ACC112 (cell line): Measurements from ENCODE around the gene SPAG9.

Source experiments
- H2AFZ ChIP-seq: fragments of 200-600 bp; sonication (generic); one replicate; pipeline ENCODE4 v1.6.0; 2017; ENCODE audit warnings: antibody characterized with exemption, low read length; ENCODE audit not compliant: unreplicated experiment
- H3K27ac ChIP-seq: fragments of 200-600 bp; sonication (generic); 2 replicates; pipeline ENCODE4 v1.5.1; 2014; ENCODE audit warnings: low read depth, mild to moderate bottlenecking, antibody characterized with exemption, low read length, moderate library complexity
- H3K27me3 ChIP-seq: fragments of 200-600 bp; sonication (generic); 2 replicates; pipeline ENCODE4 v1.6.1; 2014; ENCODE audit warnings: mild to moderate bottlenecking, antibody characterized with exemption, low read length, moderate library complexity, mixed read lengths; ENCODE audit not compliant: insufficient read depth
- H3K36me3 ChIP-seq: fragments of 200-600 bp; sonication (generic); 2 replicates; pipeline ENCODE4 v1.6.1; 2016; ENCODE audit warnings: mild to moderate bottlenecking, antibody characterized with exemption, low read length, moderate library complexity, mixed read lengths; ENCODE audit not compliant: insufficient read depth
- H3K4me1 ChIP-seq: fragments of 200-600 bp; sonication (generic); one replicate; pipeline ENCODE4 v1.6.1; 2016; ENCODE audit warnings: low read length, mixed read lengths; ENCODE audit not compliant: insufficient read depth, unreplicated experiment, control insufficient read depth
- H3K4me3 ChIP-seq: fragments of 200-600 bp; sonication (generic); 2 replicates; pipeline ENCODE4 v1.5.1; 2014; ENCODE audit warnings: mild to moderate bottlenecking, low read depth, low read length
- H3K79me2 ChIP-seq: fragments of 200-600 bp; sonication (generic); one replicate; pipeline ENCODE4 v1.6.0; 2016; ENCODE audit warnings: low read length; ENCODE audit not compliant: control insufficient read depth, unreplicated experiment, insufficient read depth

Gene SPAG9

DNA sequence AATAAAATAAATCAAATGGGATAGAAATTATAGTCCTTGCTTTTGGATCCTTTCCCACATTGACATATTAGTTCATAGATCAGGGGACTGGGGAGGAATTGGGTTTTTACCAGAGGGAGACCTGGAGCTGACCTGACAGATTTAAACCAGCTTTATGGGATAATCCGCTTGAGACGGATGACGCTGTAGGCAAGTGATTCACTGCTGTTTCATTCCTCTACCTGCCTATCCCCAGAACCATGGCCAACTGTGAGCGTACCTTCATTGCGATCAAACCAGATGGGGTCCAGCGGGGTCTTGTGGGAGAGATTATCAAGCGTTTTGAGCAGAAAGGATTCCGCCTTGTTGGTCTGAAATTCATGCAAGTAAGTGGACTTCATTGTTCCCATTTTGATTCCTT, 34.7 kb upstream of the SPAG9 start:
- Histone ChIP-seq H2AFZ (no peak overlapping the region), H3K79me2 (peaks cover 51% of the 10 kb centered on the region), H3K36me3 (peaks cover 17% of the 10 kb centered on the region), H3K27ac (no peak overlapping the region), H3K27me3 (no peaks in the 10 kb centered on the region), H3K4me3 (peak overlapping the region; percentile 82; the same call in 1 of the 2 replicates), H3K4me1 (peaks cover 15% of the 10 kb centered on the region)

DNA sequence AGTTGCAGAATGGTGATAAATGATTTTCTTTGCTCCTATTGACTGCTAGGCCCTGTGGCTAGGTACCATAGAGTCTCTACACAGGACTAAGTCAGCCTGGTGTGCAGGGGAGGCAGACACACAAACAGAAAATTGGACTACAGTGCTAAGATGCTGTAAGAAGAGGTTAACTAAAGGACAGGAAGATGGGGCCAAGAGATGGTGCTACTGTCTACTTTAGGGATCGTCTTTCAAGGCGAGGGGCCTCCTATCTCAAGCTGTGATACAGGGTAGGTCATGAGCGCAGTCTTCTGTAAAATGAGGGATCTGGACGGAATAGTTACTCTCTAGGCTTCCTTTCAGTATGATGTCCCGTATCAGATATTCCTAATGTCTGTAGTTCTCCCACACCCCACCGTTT, 33.5 kb upstream of the SPAG9 start:
- Histone ChIP-seq H3K36me3 (peaks cover 17% of the 10 kb centered on the region), H2AFZ (peak overlapping the region; percentile 49), H3K27me3 (no peaks in the 10 kb centered on the region), H3K4me1 (peaks cover 15% of the 10 kb centered on the region), H3K27ac (peak overlapping the region; percentile 44), H3K79me2 (peaks cover 50% of the 10 kb centered on the region), H3K4me3 (peak overlapping the region; percentile 82)

DNA sequence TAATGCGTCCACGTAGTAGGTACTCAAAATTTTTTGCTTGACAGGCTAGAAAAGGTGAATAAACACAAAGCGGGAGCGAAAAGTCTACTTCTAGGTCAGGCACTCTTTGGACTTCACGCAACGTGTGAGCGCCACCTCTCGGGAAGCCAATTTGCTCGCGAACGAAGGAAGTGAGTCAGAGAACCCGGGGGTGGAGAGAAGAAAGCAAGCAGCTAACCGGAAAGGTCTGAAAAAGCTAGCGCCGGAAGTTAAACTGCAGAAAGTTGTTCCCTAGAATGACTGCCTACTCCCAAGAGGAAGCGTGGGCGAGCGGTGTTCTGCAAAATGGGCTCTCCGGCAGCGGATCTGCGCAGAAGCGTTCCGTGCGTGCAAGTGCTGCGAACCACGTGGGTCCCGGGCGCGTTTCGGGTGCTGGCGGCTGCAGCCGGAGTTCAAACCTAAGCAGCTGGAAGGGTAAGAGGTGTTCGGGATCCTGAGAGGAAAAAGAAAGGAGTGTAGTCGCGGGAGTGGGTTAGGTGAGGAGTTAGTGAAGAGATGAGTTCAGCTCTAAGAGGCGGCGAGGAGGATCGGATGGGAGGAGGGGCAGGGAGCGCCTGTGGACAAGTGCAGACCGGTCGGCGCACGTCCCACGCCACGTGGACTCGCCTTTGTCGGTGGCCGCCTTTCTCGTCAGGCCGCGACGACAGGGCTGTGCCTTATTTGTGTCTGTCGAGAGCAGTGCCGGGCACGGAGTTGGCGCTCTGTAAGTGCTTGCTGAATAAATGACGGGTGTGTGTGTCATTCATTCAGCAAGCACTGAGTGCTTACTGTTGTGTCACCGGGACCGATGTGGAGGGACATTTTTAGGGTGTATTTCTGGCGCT, 32.8 kb upstream of the SPAG9 start, which contains the start of gene NME1:
Gene NME1, plus strand, starts transcription at position 350 of the 863 bp plus-strand sequence. CDS start 2,096 bp downstream, outside the sequence.
- peak within 1 kb of the TSS; percentile 82 for H3K4me3 ChIP-seq
- no peaks in the 10 kb centered on the region for H3K27me3 ChIP-seq
- H3K27ac ChIP-seq, result peak within 1 kb of the TSS; percentile 60
- peaks cover 15% of the 10 kb centered on the region for H3K4me1 ChIP-seq
- peaks cover 43% of the 10 kb centered on the region for H3K79me2 ChIP-seq
- peak within 1 kb of the TSS; percentile 93 for H2AFZ ChIP-seq
- H3K36me3 ChIP-seq, result peaks cover 12% of the 10 kb centered on the region

DNA sequence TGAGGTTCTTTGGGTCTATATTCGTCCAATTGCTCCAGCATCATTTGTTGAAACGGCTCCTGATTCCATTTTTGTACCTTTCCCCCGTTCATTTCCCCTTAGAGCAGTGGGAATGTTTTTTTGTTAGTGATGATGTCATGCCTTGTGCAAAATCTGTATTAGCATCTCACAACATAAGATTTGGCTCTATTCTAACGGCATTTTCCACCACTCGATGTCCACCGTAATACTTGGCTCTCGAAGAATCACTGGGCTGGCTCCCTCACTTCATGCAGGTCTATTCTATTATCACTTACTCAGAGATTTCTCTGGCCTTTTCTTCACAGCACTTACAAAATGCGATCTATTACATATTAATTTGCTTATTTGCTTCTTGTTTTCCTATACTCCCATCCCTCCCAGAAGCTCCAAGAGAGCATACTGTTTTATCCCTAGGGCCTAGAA, 32.1 kb upstream of the SPAG9 start:
- Histone ChIP-seq H2AFZ (peak overlapping the region; percentile 93), H3K79me2 (peaks cover 40% of the 10 kb centered on the region), H3K4me3 (peak overlapping the region; percentile 82), H3K36me3 (peaks cover 12% of the 10 kb centered on the region), H3K27ac (peak overlapping the region; percentile 60), H3K27me3 (no peaks in the 10 kb centered on the region), H3K4me1 (peaks cover 15% of the 10 kb centered on the region)

DNA sequence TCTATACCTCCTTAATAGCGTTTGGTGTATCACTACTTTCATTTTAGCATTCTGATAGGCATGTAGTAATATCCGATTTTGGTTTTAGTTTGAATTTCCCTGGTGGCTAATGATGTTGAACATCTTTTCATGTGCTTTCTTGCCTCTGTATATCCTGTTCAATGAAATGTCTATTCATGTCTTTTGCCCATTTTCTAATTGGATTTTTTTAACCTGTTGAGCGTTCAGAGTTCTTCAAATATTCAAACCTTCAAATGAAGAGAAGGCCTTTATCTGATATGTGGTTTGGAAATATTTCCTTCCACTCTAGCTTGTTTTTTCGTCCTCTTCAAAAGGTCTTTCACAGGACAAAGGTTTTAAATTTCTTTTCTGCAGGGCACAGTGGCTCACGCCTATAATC, 30.3 kb upstream of the SPAG9 start:
- no peak overlapping the region for H2AFZ ChIP-seq
- H3K27ac ChIP-seq, result no peak overlapping the region
- peaks cover 28% of the 10 kb centered on the region for H3K4me1 ChIP-seq

DNA sequence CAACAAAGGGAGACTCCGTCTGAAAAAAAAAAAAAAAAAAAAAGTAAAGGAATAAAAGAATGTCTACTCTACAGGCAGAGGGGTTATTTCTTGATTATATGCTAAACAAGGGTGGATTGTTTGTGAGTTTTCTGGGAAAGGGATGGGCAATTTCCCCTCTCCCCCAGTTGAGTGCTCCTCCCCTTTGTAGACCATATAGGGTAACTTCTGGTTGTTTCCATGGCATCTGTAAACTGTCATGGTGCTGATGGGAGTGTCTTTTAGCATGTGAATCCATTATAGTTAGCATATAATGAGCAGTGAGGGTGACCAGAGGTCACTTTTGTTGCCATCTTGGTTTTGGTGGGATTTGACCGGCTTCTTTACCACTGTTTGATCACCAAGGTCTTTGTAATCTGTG, 28.5 kb upstream of the SPAG9 start:
- Histone ChIP-seq H3K27ac (no peak overlapping the region), H3K27me3 (no peaks in the 10 kb centered on the region), H3K4me3 (no peak overlapping the region), H3K4me1 (peaks cover 20% of the 10 kb centered on the region), H3K36me3 (no peaks in the 10 kb centered on the region), H2AFZ (no peak overlapping the region), H3K79me2 (peaks cover 8% of the 10 kb centered on the region)

More for the DNA sequence above, 30.3 kb upstream of the SPAG9 start:
- peaks cover 4% of the 10 kb centered on the region; the same call in 1 of the 2 replicates for H3K36me3 ChIP-seq
- no peak overlapping the region for H3K4me3 ChIP-seq
- no peaks in the 10 kb centered on the region for H3K27me3 ChIP-seq
- H3K79me2 ChIP-seq, result peaks cover 25% of the 10 kb centered on the region

DNA sequence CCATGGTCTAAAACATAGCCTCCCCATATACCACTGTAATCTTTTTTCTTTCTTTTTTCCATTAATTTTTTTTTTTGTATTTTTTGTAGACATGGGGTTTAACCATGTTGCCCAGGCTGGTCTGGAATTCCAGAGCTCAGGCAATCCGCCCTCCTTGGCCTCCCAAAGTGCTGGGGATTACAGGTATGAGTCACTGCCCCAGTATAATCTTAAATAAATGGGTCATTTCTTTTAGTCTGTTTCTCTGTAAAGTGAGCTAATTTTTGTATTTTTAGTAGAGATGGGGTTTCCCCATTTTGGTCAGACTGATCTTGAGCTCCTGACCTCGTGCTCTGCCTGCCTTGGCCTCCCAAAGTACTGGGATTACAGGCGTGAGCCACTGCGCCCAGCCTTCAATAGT, 27.0 kb upstream of the SPAG9 start:
- Histone ChIP-seq H3K79me2 (no peaks in the 10 kb centered on the region), H3K36me3 (no peaks in the 10 kb centered on the region), H3K4me1 (peaks cover 17% of the 10 kb centered on the region), H2AFZ (no peak overlapping the region), H3K27me3 (no peaks in the 10 kb centered on the region), H3K27ac (no peak overlapping the region; the same call in 1 of the 2 replicates), H3K4me3 (no peak overlapping the region)

DNA sequence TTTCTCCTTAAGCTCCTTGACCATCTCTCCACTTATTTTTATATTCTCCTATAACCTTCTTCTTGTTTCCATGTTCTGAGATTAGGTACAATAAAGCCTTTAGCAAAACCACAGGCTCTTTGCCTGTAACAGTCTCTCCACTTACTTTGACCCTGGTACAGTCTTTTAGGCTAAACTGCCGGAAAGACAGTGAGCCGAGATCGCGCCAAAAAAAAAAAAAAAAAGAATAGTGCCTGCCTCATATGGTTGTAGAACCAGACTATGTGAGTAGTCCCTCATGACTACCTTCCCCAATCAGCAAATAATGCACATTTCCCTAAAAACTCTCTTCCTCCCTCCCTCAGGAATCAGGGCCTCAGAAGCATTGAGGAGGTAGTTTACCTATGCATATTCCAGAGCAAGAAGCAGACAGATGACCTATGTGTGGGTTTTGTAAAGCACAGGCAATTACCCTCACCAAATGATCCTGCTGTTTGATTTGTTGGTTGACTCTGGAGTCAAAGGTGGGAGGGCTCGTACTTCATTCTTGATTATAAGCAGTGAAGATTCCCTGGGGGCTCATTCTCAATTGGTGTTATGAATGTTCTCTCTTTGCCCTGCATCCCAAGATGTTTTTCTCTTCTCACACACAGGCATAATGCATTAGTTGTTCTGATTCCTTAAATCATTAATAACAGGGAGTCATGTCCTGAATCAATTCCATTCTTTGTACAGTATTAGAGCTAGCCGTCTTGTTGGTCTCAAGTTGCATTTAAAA, 23.8 kb upstream of the SPAG9 start:
- Histone ChIP-seq H3K79me2 (no peaks in the 10 kb centered on the region), H2AFZ (no peak overlapping the region), H3K36me3 (no peaks in the 10 kb centered on the region), H3K27ac (no peak overlapping the region), H3K27me3 (no peaks in the 10 kb centered on the region), H3K4me1 (peaks cover 13% of the 10 kb centered on the region), H3K4me3 (no peak overlapping the region)

DNA sequence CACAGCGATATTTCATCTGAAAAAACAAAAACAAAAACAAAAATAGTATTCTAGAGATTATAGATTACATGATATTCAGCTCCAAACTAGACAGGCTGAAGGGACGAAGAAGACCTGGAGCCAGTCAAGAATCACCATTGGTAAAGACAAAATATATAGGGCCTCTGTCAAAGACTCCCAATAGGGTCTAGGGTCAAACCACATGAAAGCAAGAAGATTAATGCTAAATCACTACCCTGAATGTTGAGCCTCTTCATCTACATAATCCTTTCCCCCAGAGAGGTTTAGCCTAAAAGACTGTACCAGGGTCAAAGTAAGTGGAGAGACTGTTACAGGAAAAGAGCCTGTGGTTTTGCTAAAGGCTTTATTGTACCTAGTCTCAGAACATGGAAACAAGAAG, 21.9 kb upstream of the SPAG9 start:
- Histone ChIP-seq H3K4me1 (peaks cover 12% of the 10 kb centered on the region), H3K36me3 (no peaks in the 10 kb centered on the region)

DNA sequence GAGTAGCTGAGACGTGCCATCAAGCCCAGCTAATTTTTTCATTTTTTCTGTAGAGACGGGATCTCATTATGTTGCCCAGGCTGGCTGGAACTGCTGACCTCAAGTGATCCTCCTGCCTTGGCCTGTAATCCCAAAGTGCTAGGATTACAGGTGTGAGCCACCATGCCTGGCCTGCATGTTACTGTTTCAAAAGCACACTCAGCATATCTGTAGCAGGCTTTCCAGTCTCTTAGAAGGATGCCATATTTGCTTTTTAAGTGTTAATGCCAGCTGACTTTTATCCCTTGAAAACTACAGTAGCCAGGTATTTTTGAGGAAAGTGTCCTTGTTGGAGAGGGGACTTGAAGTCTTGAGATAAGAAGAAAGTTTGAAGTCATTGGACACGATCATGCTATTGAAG, 15.3 kb upstream of the SPAG9 start:
- H3K4me3 ChIP-seq, result no peak overlapping the region
- H3K79me2 ChIP-seq, result no peaks in the 10 kb centered on the region
- H3K4me1 ChIP-seq, result peaks cover 16% of the 10 kb centered on the region
- no peaks in the 10 kb centered on the region for H3K36me3 ChIP-seq
- no peak overlapping the region for H3K27ac ChIP-seq
- H3K27me3 ChIP-seq, result no peaks in the 10 kb centered on the region
- H2AFZ ChIP-seq, result no peak overlapping the region

More for the DNA sequence above, 21.9 kb upstream of the SPAG9 start:
- Histone ChIP-seq H3K79me2 (no peaks in the 10 kb centered on the region), H2AFZ (no peak overlapping the region), H3K27ac (no peak overlapping the region), H3K27me3 (no peaks in the 10 kb centered on the region), H3K4me3 (no peak overlapping the region)
